D721Med (cell line): ENCODE data around the gene C2orf74.
"Not testable (repeated sequence)": the region's sequence is repeated elsewhere in the genome, so short reads cannot be mapped to it uniquely, and the experiment has no call there.

Experiments
- DNase-seq: peaks from one replicate; pipeline ENCODE4 v3.0.0; 2011; ENCODE audit warnings: low spot score; ENCODE audit not compliant: insufficient read length
- FAIRE-seq: peaks from 2 replicates; lab custom pipeline; 2011; peaks lifted over from hg19 to GRCh38; lab: Jason Lieb, UNC
- TF ChIP-seq, protein P1 (sequence below): IDR thresholded peaks from 2 replicates; pipeline ENCODE4 v1.5.1; 2012; ENCODE audit warnings: mild to moderate bottlenecking, control low read depth; ENCODE audit not compliant: insufficient read depth; ENCODE audit errors: missing control alignments

Gene C2orf74

GRCh38 chr2:61161888-61162287, at the start of gene C2orf74:
Gene C2orf74 (plus strand): TSS chr2:61162188. CDS start chr2:61162515, 327 bp downstream.
- TF ChIP-seq, protein P1, sequence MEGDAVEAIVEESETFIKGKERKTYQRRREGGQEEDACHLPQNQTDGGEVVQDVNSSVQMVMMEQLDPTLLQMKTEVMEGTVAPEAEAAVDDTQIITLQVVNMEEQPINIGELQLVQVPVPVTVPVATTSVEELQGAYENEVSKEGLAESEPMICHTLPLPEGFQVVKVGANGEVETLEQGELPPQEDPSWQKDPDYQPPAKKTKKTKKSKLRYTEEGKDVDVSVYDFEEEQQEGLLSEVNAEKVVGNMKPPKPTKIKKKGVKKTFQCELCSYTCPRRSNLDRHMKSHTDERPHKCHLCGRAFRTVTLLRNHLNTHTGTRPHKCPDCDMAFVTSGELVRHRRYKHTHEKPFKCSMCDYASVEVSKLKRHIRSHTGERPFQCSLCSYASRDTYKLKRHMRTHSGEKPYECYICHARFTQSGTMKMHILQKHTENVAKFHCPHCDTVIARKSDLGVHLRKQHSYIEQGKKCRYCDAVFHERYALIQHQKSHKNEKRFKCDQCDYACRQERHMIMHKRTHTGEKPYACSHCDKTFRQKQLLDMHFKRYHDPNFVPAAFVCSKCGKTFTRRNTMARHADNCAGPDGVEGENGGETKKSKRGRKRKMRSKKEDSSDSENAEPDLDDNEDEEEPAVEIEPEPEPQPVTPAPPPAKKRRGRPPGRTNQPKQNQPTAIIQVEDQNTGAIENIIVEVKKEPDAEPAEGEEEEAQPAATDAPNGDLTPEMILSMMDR = no peak
- FAIRE-seq = no peak
- DNase-seq = no peak

DNA sequence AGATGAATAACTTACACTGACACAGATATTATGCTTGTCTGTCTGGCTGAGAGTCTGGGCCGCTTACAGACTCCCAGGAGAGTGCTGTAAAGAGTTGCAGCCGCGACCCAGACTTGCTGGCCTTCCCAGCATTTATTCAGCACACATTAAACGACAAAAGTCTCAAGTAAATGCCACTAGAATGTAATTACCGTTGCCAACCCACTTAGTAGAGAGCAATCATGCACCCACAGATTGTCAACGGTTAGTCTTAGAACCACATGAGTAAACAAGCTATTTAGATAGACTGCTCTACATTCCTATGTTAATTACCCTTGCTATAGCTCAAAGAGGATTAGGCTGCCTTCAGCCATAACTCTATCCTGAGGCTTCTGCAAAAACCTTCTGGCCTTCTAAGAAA, 47.8 kb upstream of the C2orf74 start:
- DNase-seq (no peak), FAIRE-seq (no peak)
- TF ChIP-seq, protein P1 = no peak

GRCh38 chr2:61116302-61116701, 45.7 kb upstream of the C2orf74 start:
- TF ChIP-seq, protein P1 = no peak
- DNase-seq (no peak), FAIRE-seq (no peak)

DNA sequence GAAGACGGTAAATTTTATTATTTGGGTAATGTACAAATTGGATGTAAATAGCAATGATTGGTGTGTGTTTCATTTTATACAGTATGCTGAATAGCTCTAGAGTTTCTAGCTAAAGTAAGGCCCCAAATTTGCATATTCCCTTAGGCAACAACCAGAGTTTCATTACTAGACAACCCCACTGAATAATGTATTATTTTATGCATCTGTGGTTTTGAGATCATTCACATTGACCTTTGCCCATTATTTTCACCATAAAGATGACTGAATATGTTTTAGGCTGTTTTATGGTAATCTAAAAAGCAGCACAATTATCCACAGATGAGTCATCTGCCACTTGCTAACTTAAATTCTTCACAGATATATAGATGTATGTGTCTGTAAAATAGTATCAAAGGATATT, 44.5 kb upstream of the C2orf74 start:
- TF ChIP-seq, protein P1 = no peak
- DNase-seq (no peak), FAIRE-seq (peak; percentile 46)

GRCh38 chr2:61125123-61125710, 36.8 kb upstream of the C2orf74 start:
- DNase-seq = no peak
- FAIRE-seq = no peak
- TF ChIP-seq, protein P1 = no peak

GRCh38 chr2:61125798-61126197, 36.2 kb upstream of the C2orf74 start:
- no peak for FAIRE-seq
- DNase-seq = no peak
- TF ChIP-seq, protein P1 = no peak

DNA sequence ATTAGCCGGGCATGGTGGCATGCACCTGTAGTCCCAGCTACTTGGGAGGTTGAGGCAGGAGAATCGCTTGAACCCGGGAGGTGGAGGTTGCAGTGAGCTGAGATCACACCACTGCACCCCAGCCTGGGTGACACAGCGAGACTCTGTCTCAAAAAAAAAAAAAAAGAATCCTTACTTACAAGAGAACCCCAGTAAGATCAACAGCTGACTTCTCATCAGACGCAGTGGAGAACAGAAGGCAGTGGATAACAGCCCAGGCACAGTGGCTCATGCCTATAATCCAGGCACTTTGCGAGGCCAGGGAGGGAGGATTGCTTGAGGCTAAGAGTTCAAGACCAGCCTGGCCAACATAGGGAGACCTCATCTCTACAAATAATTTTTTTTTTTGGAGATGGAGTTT, 33.9 kb upstream of the C2orf74 start:
- DNase-seq, FAIRE-seq: not testable (repeated sequence)
